ENCODE data around the gene CPPED1. TPM values are rescaled to one million over a fixed set of nuclear protein-coding genes. Genes with fewer than 3 reads are reported as not detected.

CPPED1 gene
- total RNA-seq, 1 donor = 13.8 TPM

GRCh38 chr16:12758031-12758669 lies 45.5 kb downstream of the CPPED1 start:
- no peak overlapping the region for H3K4me3 ChIP-seq (ENCODE audit: low read depth, low read length)
- no peak for DNase-seq (ENCODE audit: low read depth)
- no peak for TF ChIP-seq CTCF (IDR thresholded peaks at IDR 0.05; ENCODE audit: insufficient read depth, low read depth, low read length)

GRCh38 chr16:12757546-12757945 lies 46.1 kb downstream of the CPPED1 start:
- no peak overlapping the region for H3K4me3 ChIP-seq (ENCODE audit: low read depth, low read length)
- no peak for TF ChIP-seq CTCF (IDR thresholded peaks at IDR 0.05; ENCODE audit: insufficient read depth, low read depth, low read length)
- no peak for DNase-seq (ENCODE audit: low read depth)

GRCh38 chr16:12754824-12755543 lies 48.7 kb downstream of the CPPED1 start:
- peak; percentile 33 for DNase-seq (ENCODE audit: low read depth)
- TF ChIP-seq CTCF (IDR thresholded peaks at IDR 0.05; ENCODE audit: insufficient read depth, low read depth, low read length) = no peak
- H3K4me3 ChIP-seq (ENCODE audit: low read depth, low read length) = no peak overlapping the region

- no peak for TF ChIP-seq CTCF (IDR thresholded peaks at IDR 0.05; ENCODE audit: insufficient read depth, low read depth, low read length)
- H3K4me3 ChIP-seq (ENCODE audit: low read depth, low read length) = no peak overlapping the region
- DNase-seq (ENCODE audit: low read depth) = no peak
Observed at GRCh38 chr16:12753203-12754023, 50.3 kb downstream of the CPPED1 start.

- no peak for TF ChIP-seq CTCF (IDR thresholded peaks at IDR 0.05; ENCODE audit: insufficient read depth, low read depth, low read length)
- no peak for DNase-seq (ENCODE audit: low read depth)
Observed at GRCh38 chr16:12752159-12752558, 51.5 kb downstream of the CPPED1 start.

GRCh38 chr16:12750554-12750918 lies 53.2 kb downstream of the CPPED1 start:
- TF ChIP-seq CTCF (IDR thresholded peaks at IDR 0.05; ENCODE audit: insufficient read depth, low read depth, low read length) = no peak
- DNase-seq (ENCODE audit: low read depth) = no peak

More at GRCh38 chr16:12752159-12752558, 51.5 kb downstream of the CPPED1 start:
- H3K4me3 ChIP-seq (ENCODE audit: low read depth, low read length) = no peak overlapping the region

More at GRCh38 chr16:12750554-12750918, 53.2 kb downstream of the CPPED1 start:
- no peak overlapping the region for H3K4me3 ChIP-seq (ENCODE audit: low read depth, low read length)

Measured in fibroblast of villous mesenchyme (primary cell).